ENCODE measurements around the gene RABGGTA.

DNA sequence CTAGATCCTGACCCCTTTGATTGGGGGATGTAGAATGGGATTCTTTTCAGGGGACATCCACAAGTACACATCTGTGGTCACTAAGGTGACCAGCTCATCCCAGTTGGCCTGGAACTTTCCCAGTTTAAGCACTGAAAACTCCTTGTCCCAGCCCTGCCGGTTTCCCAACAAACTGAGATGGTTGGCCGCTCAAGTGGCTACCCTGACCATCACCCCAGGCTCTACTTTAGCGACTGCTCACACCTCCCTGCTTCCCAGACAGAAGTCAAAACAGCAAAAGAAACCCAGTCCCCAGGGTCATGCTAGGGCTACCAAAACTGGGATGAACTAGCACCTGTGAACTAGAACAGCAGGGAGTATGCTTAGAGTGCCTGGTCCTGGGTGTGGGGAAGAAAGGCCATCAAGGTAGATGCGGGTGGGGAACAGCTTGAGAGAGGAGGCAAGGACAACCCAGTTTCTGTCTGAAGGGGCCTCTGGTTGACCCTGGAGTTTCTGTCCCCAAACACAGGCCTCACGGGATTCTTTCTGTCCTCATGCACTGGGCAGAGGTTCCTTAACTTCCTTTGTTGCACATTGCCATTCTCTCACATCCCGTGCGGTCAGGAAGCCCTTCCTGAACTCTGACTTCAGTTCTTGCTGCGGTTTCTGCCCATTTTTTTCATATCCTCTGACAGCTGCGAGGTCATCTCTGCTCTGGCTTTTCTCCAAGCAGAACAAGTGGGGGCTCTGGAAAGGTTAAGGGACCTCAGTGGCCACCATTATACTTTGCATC, 41.5 kb upstream of the RABGGTA start:
- TF ChIP-seq, protein P1, sequence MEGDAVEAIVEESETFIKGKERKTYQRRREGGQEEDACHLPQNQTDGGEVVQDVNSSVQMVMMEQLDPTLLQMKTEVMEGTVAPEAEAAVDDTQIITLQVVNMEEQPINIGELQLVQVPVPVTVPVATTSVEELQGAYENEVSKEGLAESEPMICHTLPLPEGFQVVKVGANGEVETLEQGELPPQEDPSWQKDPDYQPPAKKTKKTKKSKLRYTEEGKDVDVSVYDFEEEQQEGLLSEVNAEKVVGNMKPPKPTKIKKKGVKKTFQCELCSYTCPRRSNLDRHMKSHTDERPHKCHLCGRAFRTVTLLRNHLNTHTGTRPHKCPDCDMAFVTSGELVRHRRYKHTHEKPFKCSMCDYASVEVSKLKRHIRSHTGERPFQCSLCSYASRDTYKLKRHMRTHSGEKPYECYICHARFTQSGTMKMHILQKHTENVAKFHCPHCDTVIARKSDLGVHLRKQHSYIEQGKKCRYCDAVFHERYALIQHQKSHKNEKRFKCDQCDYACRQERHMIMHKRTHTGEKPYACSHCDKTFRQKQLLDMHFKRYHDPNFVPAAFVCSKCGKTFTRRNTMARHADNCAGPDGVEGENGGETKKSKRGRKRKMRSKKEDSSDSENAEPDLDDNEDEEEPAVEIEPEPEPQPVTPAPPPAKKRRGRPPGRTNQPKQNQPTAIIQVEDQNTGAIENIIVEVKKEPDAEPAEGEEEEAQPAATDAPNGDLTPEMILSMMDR (IDR thresholded peaks at IDR 0.05; ENCODE audit: insufficient read depth, low read length): no peak
- TF ChIP-seq, protein P2, sequence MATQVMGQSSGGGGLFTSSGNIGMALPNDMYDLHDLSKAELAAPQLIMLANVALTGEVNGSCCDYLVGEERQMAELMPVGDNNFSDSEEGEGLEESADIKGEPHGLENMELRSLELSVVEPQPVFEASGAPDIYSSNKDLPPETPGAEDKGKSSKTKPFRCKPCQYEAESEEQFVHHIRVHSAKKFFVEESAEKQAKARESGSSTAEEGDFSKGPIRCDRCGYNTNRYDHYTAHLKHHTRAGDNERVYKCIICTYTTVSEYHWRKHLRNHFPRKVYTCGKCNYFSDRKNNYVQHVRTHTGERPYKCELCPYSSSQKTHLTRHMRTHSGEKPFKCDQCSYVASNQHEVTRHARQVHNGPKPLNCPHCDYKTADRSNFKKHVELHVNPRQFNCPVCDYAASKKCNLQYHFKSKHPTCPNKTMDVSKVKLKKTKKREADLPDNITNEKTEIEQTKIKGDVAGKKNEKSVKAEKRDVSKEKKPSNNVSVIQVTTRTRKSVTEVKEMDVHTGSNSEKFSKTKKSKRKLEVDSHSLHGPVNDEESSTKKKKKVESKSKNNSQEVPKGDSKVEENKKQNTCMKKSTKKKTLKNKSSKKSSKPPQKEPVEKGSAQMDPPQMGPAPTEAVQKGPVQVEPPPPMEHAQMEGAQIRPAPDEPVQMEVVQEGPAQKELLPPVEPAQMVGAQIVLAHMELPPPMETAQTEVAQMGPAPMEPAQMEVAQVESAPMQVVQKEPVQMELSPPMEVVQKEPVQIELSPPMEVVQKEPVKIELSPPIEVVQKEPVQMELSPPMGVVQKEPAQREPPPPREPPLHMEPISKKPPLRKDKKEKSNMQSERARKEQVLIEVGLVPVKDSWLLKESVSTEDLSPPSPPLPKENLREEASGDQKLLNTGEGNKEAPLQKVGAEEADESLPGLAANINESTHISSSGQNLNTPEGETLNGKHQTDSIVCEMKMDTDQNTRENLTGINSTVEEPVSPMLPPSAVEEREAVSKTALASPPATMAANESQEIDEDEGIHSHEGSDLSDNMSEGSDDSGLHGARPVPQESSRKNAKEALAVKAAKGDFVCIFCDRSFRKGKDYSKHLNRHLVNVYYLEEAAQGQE (IDR thresholded peaks at IDR 0.05; ENCODE audit: insufficient replicate concordance, low read depth): no peak
